ENCODE data around the gene COPZ1. TPM values are rescaled to one million over a fixed set of nuclear protein-coding genes. Genes with fewer than 3 reads are reported as not detected.

The COPZ1 gene
- total RNA-seq, 1 experiment from 2014 or later: 104 TPM

GRCh38 chr12:54368709-54369596 is 44.0 kb downstream of the COPZ1 start:
- Histone ChIP-seq H3K4ac (ENCODE audit: low read depth, low read length) (no peak overlapping the region), H2AFZ (ENCODE audit: low read length) (no peak overlapping the region), H3K4me2 (ENCODE audit: insufficient read depth, insufficient read length, low read length) (peak overlapping the region; percentile 82), H3K56ac (ENCODE audit: insufficient read length, low read depth, low read length) (no peak overlapping the region), H3K27ac (ENCODE audit: insufficient read length, low read depth, low read length) (no peak overlapping the region), H3K4me1 (ENCODE audit: insufficient read depth, low read length) (no peaks in the 10 kb centered on the region), H4K5ac (ENCODE audit: insufficient read length, low read depth, low read length) (no peak overlapping the region), H3K14ac (ENCODE audit: insufficient read depth, low read length) (no peak overlapping the region; the same call in 1 of the 2 replicates), H3K79me2 (ENCODE audit: insufficient read depth, low read length) (no peaks in the 10 kb centered on the region), H3K27me3 (ENCODE audit: insufficient read depth, low read length) (peaks cover 2% of the 10 kb centered on the region; the same call in 1 of the 2 replicates), H3K18ac (ENCODE audit: insufficient read length, low read depth, low read length) (no peak overlapping the region), H2BK12ac (ENCODE audit: insufficient read length, low read depth, low read length) (no peak overlapping the region), H3K79me1 (ENCODE audit: insufficient read depth, low read depth, low read length, poor library complexity, severe bottlenecking) (no peaks in the 10 kb centered on the region), H3T11ph (ENCODE audit: low read length) (no peak overlapping the region), H4K8ac (replicated peaks; ENCODE audit: insufficient read length, low read depth, low read length) (no peak overlapping the region), H2BK5ac (ENCODE audit: insufficient read length, low read length) (no peak overlapping the region), H3K9ac (ENCODE audit: extremely low read depth, insufficient read length, low read length) (no peak overlapping the region), H2BK15ac (ENCODE audit: low read depth, low read length) (no peak overlapping the region), H2AK5ac (ENCODE audit: insufficient read length, low read length) (no peak overlapping the region), H2BK20ac (ENCODE audit: low read depth, low read length, poor library complexity, severe bottlenecking) (no peak overlapping the region), H3K9me3 (ENCODE audit: control insufficient read depth, low read depth, low read length) (no peaks in the 10 kb centered on the region), H4K20me1 (ENCODE audit: control insufficient read depth, insufficient read depth, insufficient read length) (no peaks in the 10 kb centered on the region), H4K91ac (ENCODE audit: insufficient read length, low read depth, low read length) (no peak overlapping the region), H3K23ac (ENCODE audit: insufficient read length, low read depth, low read length) (no peak overlapping the region), H2BK120ac (ENCODE audit: low read depth, low read length, poor library complexity, severe bottlenecking) (no peak overlapping the region), H3K23me2 (ENCODE audit: insufficient read length, low read depth, low read length, poor library complexity, severe bottlenecking) (peaks cover 12% of the 10 kb centered on the region)
- peaks cover 40% of the 10 kb centered on the region for H3K27me3 Mint-ChIP-seq (ENCODE audit: low read depth)
- peaks cover 4 to 22% (median 14%) of the 10 kb centered on the region in 3 experiments; a peak in 6 of 7 replicates for H3K36me3 Mint-ChIP-seq (ENCODE audit: insufficient read depth in 1 of 3, low read depth in 3 of 3)
- no peaks in the 10 kb centered on the region for H3K9me3 Mint-ChIP-seq
- peak; percentile 84 for DNase-seq
- H3K4me1 Mint-ChIP-seq: peaks cover 23 to 24% of the 10 kb centered on the region in 2 experiments
- WGBS (ENCODE audit: extremely low coverage, insufficient read length, low lambda C conversion rate): no CpG with 5 or more reads among the region's 40 CpGs
- peak overlapping the region in 1 of 3 experiments; percentile 34; a peak in 1 of 7 replicates for H3K27ac Mint-ChIP-seq
- H3K4me3 Mint-ChIP-seq: peak overlapping the region; percentile 36 to 62; a peak in 4 of 5 replicates
- TF ChIP-seq CTCF (conservative IDR thresholded peaks at IDR 0.05): peak; percentile 88

Data from H9 (cell line).